Measurements from ENCODE around the gene KRTAP6-3.

KRTAP6-3 gene

GRCh38 chr21:30592140-30592539, at the start of gene KRTAP6-3:
Gene KRTAP6-3, plus strand, starts transcription at chr21:30592440. Its CDS starts 6 bp downstream, at chr21:30592446.
- DNase-seq (ENCODE audit: low read depth, low spot score), result no peak

GRCh38 chr21:30552782-30553181, 39.5 kb upstream of the KRTAP6-3 start:
- DNase-seq (ENCODE audit: low read depth, low spot score), result no peak

GRCh38 chr21:30555095-30555494, 37.1 kb upstream of the KRTAP6-3 start:
- no peak for DNase-seq (ENCODE audit: low read depth, low spot score)

- no peak for DNase-seq (ENCODE audit: low read depth, low spot score)
These were observed 30.9 kb upstream of the KRTAP6-3 start, which contains the start of gene KRTAP19-7 for GRCh38 chr21:30561264-30561895. Gene KRTAP19-7, minus strand, starts transcription at chr21:30561314. Its CDS starts 25 bp downstream, at chr21:30561289.

DNA sequence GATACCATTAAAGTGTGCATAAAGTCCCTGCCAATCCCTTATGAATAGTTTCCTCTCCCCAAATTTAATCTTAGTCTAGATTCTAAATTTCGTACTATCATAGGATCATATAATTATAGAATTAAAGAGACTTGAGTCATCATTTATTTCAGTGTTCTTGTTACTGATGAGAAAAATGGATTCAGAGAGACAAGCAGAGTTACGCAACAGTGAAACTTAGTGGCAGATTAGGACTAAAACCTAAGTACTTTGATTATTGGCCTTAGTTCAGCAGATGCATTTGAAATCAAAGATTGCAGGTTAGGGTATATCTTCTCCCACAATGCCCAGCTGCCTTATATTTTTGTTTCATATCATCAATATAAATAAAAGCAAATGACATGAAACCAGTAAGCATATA, 30.3 kb upstream of the KRTAP6-3 start:
- DNase-seq (ENCODE audit: low read depth, low spot score), result no peak

DNA sequence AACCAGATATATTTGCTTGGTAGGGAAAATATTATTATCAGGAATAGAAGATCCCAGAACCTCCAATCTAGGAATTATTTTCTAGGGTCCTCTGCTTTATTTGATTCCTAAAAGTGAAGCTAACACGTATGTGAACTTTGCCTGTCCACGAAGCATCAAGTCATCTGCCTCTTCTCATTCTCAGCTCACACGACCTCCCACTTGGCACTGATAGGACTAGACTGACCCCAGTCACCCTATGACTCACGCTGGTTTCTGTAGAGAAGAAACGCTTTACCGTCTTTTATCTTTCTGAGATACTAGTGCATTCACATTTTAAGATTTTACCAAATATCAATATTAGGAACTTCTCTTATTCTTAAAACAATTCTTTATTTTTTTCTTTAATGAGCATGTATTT, 29.2 kb upstream of the KRTAP6-3 start:
- DNase-seq (ENCODE audit: low read depth, low spot score), result no peak

GRCh38 chr21:30563630-30564029, 28.6 kb upstream of the KRTAP6-3 start:
- DNase-seq (ENCODE audit: low read depth, low spot score), result no peak

- no peak for DNase-seq (ENCODE audit: low read depth, low spot score)
These were observed 24.6 kb upstream of the KRTAP6-3 start for GRCh38 chr21:30567617-30568016.

DNA sequence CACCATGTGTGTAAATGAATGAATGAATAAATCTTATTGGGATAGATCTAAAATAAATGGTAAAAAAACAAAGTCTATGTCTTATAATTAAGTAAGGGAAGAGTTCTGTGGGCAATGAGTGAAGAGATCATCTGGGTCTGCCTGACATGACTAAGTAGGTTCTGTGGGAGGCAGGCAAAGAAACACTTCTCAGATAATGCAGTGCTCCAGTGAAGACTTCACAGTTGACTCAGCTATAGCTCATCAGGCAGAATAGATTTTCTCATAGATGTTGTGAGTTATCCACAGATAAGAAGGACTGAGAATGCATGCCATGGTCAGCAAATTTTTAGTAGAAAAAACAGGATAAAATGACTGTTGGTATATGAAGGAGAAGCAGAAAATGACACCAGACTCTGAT, 14.5 kb upstream of the KRTAP6-3 start:
- DNase-seq (ENCODE audit: low read depth, low spot score), result no peak

- peak; percentile 0 for DNase-seq (ENCODE audit: low read depth, low spot score)
These were observed 12.9 kb upstream of the KRTAP6-3 start for GRCh38 chr21:30579346-30579745.

DNA sequence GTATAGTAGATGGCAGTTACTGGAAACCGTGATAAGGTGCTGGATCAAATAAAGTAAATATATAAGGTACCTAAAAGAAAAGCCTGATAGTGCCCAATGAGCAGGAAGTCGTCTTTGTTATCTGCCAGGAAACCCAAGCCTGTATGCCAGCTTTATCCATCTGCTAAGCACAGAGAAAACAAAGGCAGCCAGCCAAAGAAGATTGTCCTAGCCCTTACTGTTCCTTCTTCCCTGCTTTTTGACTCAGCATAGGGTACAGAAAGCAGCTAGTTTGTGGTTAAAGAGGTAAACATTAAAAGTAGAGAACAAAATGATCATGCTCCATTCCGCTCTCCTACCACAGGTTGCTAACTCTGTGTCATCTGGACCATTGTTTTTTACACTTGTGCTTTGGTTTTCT, 12.1 kb upstream of the KRTAP6-3 start:
- no peak for DNase-seq (ENCODE audit: low read depth, low spot score)

DNA sequence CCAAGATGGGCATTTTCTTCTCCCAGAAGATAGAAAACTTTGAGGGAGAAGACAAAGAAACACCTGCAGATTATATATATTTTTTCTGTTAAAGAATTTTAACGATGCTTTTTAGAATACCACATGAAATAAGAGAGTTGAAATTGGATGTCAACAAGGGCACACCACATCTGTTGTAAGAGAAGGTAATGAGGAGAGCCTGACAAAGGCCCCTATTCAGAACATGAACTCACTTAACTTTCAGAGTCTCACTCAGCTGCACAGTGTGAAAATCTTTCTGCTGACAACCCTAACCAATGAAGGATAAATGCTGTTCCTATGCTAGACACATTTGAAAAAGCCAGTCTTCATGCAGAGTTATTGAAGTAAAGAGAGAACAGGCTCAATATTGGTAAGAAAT, 9.4 kb upstream of the KRTAP6-3 start:
- DNase-seq (ENCODE audit: low read depth, low spot score), result no peak

- DNase-seq (ENCODE audit: low read depth, low spot score), result no peak
These were observed 1.9 kb upstream of the KRTAP6-3 start, which contains the start of gene KRTAP22-2 for GRCh38 chr21:30590297-30590696. Gene KRTAP22-2, minus strand, starts transcription at chr21:30590397.

GRCh38 chr21:30598802-30599201, 6.6 kb downstream of the KRTAP6-3 start, which contains the start of gene KRTAP6-2:
Gene KRTAP6-2, minus strand, starts transcription at chr21:30598902. Its CDS starts 28 bp downstream, at chr21:30598874.
- no peak for DNase-seq (ENCODE audit: low read depth, low spot score)

- DNase-seq (ENCODE audit: low read depth, low spot score), result no peak
These were observed 8.5 kb downstream of the KRTAP6-3 start, which contains the start of gene KRTAP22-1 for GRCh38 chr21:30600787-30601186. Gene KRTAP22-1, plus strand, starts transcription at chr21:30601087.

GRCh38 chr21:30605968-30606367, 13.7 kb downstream of the KRTAP6-3 start:
- no peak for DNase-seq (ENCODE audit: low read depth, low spot score)

- DNase-seq (ENCODE audit: low read depth, low spot score), result no peak
These were observed 19.9 kb downstream of the KRTAP6-3 start for GRCh38 chr21:30612132-30612531.

DNA sequence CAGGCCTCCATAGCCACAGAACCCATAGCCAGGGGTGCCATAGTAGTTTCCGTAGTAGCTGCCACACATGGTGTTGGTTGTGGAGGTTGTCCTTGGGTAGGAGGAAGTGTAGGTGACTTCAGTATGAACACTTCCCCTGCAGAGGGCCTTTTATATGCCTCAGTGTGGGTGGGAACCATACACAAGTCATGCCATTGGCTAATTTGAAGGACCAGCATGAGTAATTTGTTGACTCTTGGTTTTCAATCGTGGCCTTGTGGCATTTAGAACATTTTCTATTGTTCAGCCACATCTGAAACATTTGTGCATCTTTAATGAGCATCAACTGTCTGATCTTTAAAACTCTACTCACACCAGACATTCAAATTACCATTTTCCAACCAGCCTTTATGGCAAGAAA, 21.6 kb downstream of the KRTAP6-3 start, which contains the start of gene KRTAP6-1:
Gene KRTAP6-1, minus strand, starts transcription at position 95 of the 400 bp plus-strand sequence. Its CDS starts 26 bp downstream, at position 69.
- DNase-seq (ENCODE audit: low read depth, low spot score), result no peak

- no peak for DNase-seq (ENCODE audit: low read depth, low spot score)
These were observed 23.0 kb downstream of the KRTAP6-3 start for GRCh38 chr21:30615199-30615598.

- no peak for DNase-seq (ENCODE audit: low read depth, low spot score)
These were observed 23.9 kb downstream of the KRTAP6-3 start, which contains the start of gene KRTAP20-1 for GRCh38 chr21:30616125-30616524. Gene KRTAP20-1, plus strand, starts transcription at chr21:30616425. Its CDS starts 30 bp downstream, at chr21:30616455.

DNA sequence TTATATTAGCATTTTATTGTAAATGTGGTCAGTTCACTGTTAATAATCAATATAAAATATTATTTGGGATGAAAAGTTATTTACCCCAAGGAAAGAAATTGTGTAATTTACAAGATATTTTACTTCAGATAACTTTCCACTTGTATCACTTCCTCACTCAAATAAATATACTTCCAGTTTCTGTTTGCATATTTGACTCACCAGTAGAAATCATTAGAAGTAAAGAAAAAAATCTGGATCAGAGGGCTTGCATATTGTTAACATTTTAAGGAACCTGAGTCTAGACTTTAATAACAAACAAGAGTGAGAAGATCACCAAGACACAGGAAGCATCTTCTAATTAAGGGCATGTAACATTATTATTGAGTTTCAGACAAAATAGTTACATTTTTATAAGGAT, 27.8 kb downstream of the KRTAP6-3 start:
- DNase-seq (ENCODE audit: low read depth, low spot score), result no peak

GRCh38 chr21:30620522-30620921, 28.3 kb downstream of the KRTAP6-3 start, which contains the start of gene KRTAP20-4:
Gene KRTAP20-4, plus strand, starts transcription at chr21:30620627.
- no peak for DNase-seq (ENCODE audit: low read depth, low spot score)

- DNase-seq (ENCODE audit: low read depth, low spot score), result no peak
These were observed 31.1 kb downstream of the KRTAP6-3 start for GRCh38 chr21:30623362-30623761.

Measured in astrocyte of the hippocampus (primary cell).